A673 (cell line): Measurements from ENCODE around the gene RRH. TPM values are rescaled to one million over a fixed set of nuclear protein-coding genes. Genes with fewer than 3 reads are reported as not detected.

ENCODE experiments used
- BruUV-seq: library from RNA; stranded (reverse); fragments of 400-500 nt; replicated peaks from 2 replicates; lab custom pipeline; 2021; lab: Mats Ljungman, UMichigan
- CTCF ChIA-PET: fragments of 300-600 bp; sonication (Branson Sonifier 250); formaldehyde crosslinking; loops from one replicate; lab custom pipeline; 2022; ENCODE audit warnings: antibody characterized with exemption; lab: Charles Lee
- POLR2A ChIA-PET: fragments of 300-600 bp; sonication (Branson Sonifier 250); formaldehyde crosslinking; loops from one replicate; lab custom pipeline; 2022; ENCODE audit warnings: antibody characterized with exemption; ENCODE audit not compliant: low non-redundant PET; lab: Charles Lee
- DNase-seq: peaks from one replicate; pipeline ENCODE4 v3.0.0-alpha.2; 2015; ENCODE audit warnings: low spot score
- H3K27ac ChIP-seq: fragments of 200-600 bp; sonication (generic); 2 replicates; pipeline ENCODE4 v1.5.1; 2016; ENCODE audit warnings: mixed run types, low read depth, mild to moderate bottlenecking, mixed read lengths, antibody characterized with exemption, low read length; ENCODE audit not compliant: poor library complexity, severe bottlenecking
- H3K27me3 ChIP-seq: fragments of 200-600 bp; sonication (generic); replicated peaks from 2 replicates; pipeline ENCODE4 v1.6.1; 2017; ENCODE audit warnings: mixed run types, low read depth, mild to moderate bottlenecking, mixed read lengths, antibody characterized with exemption, low read length; ENCODE audit not compliant: insufficient read depth, poor library complexity
- H3K36me3 ChIP-seq: fragments of 200-600 bp; sonication (generic); 2 replicates; pipeline ENCODE4 v1.6.1; 2016; ENCODE audit warnings: mixed run types, mild to moderate bottlenecking, mixed read lengths, antibody characterized with exemption, low read length; ENCODE audit not compliant: insufficient read depth, poor library complexity, severe bottlenecking
- H3K4me1 ChIP-seq: fragments of 200-600 bp; sonication (generic); 2 replicates; pipeline ENCODE4 v1.6.1; 2017; ENCODE audit warnings: mixed run types, mild to moderate bottlenecking, mixed read lengths, antibody characterized with exemption, low read length; ENCODE audit not compliant: insufficient read depth, poor library complexity, severe bottlenecking
- H3K4me3 ChIP-seq: fragments of 200-600 bp; sonication (generic); 2 replicates; pipeline ENCODE4 v1.5.1; 2016; ENCODE audit warnings: low read depth, mixed run types, mild to moderate bottlenecking, mixed read lengths, low read length; ENCODE audit not compliant: poor library complexity, severe bottlenecking
- H3K9me3 ChIP-seq: fragments of 200-600 bp; sonication (generic); 2 replicates; pipeline ENCODE4 v1.6.1; 2016; ENCODE audit warnings: mixed run types, low read depth, mild to moderate bottlenecking, mixed read lengths, antibody characterized with exemption, low read length; ENCODE audit not compliant: poor library complexity, severe bottlenecking
- EZH2 ChIP-seq: fragments of 200-600 bp; sonication (generic); IDR thresholded peaks from 2 replicates; pipeline ENCODE4 v1.6.1; 2017; ENCODE audit warnings: borderline replicate concordance, low read depth, mild to moderate bottlenecking, mixed read lengths, antibody characterized with exemption, low read length; ENCODE audit not compliant: poor library complexity, severe bottlenecking
- intact Hi-C: fragments of 100-400 bp; cut with micrococcal nuclease; formaldehyde crosslinking; loops from one replicate; pipeline ENCODE4 v1.10.0; 2022; ENCODE audit not compliant: unreplicated experiment
- total RNA-seq: library from RNA; stranded (reverse); gene quantifications from 2 replicates; pipeline ENCODE4 v1.2.3, GENCODE V29; 2021
- TF ChIP-seq, protein P1 (sequence below): fragments of 300-800, 200-600 bp; sonication (generic); conservative IDR thresholded peaks from 2 replicates; pipeline ENCODE4 v1.5.1; 2017; ENCODE audit warnings: low read depth, mild to moderate bottlenecking, antibody characterized with exemption, low read length, moderate library complexity, mixed read lengths

The RRH gene
- total RNA-seq, 1 experiment from 2014 or later, result 0.47 TPM

DNA sequence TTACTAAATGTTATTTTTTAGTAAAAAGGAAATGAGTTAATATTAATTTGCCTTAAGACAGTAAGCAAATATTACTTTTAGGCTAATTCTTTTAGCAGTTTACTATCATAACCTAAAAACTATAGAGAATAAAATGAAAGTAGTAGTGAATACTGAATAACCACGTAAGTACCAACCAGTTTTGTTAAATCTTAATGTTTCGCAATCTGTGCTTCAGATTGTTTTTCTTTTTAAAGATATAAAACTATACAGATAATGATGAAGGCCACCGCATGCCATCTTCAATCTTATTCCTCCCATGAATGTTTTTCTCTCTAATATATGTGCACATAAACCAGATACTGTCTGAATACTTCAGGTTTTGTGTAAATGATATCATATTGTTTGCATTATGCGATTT, 6.0 kb downstream of the RRH start:
- TF ChIP-seq, protein P1, sequence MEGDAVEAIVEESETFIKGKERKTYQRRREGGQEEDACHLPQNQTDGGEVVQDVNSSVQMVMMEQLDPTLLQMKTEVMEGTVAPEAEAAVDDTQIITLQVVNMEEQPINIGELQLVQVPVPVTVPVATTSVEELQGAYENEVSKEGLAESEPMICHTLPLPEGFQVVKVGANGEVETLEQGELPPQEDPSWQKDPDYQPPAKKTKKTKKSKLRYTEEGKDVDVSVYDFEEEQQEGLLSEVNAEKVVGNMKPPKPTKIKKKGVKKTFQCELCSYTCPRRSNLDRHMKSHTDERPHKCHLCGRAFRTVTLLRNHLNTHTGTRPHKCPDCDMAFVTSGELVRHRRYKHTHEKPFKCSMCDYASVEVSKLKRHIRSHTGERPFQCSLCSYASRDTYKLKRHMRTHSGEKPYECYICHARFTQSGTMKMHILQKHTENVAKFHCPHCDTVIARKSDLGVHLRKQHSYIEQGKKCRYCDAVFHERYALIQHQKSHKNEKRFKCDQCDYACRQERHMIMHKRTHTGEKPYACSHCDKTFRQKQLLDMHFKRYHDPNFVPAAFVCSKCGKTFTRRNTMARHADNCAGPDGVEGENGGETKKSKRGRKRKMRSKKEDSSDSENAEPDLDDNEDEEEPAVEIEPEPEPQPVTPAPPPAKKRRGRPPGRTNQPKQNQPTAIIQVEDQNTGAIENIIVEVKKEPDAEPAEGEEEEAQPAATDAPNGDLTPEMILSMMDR, result no peak
- TF ChIP-seq EZH2, result no peak
- CTCF ChIA-PET, result no interaction called here
- POLR2A ChIA-PET, result no interaction called here

DNA sequence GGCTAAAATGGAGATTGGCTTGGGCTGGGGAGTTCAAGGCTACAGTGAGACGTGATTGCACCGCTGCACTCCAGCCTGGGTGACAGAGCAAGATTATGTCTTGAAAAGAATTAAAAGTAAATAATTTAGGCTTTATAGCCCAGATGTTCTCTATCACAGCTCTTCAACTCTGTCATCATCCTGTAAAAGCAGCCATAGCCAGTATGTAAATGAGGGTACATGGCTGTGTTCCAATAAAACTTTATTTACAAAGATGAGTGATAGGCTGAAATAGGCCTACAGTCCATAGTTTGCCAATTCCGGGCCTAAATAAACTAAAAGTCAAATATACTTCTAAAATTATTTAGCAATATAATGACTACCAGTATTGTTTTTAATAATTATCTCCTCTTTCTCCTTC, 9.2 kb downstream of the RRH start:
- intact Hi-C loops, result no loop called here
- ChIA-PET CTCF (no interaction called here), POLR2A (interaction anchor here (0.7 kb wide), 1 partner anchor 102 kb away, joined by 3 read pairs; no protein-coding TSS in a partner anchor)
- Histone ChIP-seq H3K36me3 (no peaks in the 10 kb centered on the region), H3K27ac (no peak overlapping the region), H3K4me3 (no peak overlapping the region), H3K4me1 (peaks cover 8% of the 10 kb centered on the region), H3K9me3 (no peaks in the 10 kb centered on the region), H3K27me3 (no peaks in the 10 kb centered on the region)
- peak; percentile 14 for DNase-seq
- TF ChIP-seq, protein P1, result no peak
- no peak for TF ChIP-seq EZH2
- BruUV-seq, result no TSS peak

More for the DNA sequence above, 6.0 kb downstream of the RRH start:
- Histone ChIP-seq H3K36me3 (peaks cover 6% of the 10 kb centered on the region), H3K4me3 (no peak overlapping the region), H3K9me3 (no peaks in the 10 kb centered on the region), H3K4me1 (peaks cover 8% of the 10 kb centered on the region), H3K27me3 (no peaks in the 10 kb centered on the region), H3K27ac (no peak overlapping the region)
- BruUV-seq, result no TSS peak
- intact Hi-C loops, result no loop called here
- no peak for DNase-seq

DNA sequence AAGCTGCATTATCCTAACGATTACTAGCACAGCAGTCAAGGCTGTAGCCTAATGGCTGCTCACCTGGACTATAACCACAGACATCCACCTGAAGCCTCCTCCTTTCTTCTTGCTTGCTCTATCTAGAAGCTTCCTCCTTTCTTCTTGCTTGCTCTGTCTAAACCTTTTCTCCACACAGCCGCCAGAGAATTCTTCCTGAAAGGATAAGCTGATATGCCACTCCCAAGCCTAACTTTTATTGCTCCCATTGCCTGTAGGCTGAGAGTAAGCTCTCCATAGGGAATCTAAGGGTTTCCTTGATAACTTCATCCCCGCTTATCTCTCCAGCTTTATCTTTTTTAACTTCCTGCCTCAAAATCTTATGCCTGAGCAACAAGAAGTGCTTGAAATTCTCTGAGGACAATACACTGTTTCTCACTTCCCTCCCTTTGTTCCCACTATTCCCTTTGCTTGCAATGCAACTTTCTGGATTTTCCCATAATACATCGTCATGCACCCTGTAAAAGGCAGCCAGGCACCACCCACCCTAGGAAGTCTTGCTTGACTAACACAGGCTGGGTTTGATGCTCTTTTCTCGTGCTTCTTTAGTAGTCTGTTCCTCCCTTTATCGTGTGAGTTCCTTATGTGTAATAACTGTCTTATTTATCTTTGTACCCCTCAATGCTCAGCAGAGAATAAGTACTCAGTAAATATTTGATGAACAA, 18.8 kb downstream of the RRH start:
- TF ChIP-seq, protein P1, result no peak
- no peak for TF ChIP-seq EZH2
- peak; percentile 17 for DNase-seq
- ChIA-PET POLR2A (no interaction called here), CTCF (no interaction called here)
- H3K4me3 ChIP-seq, result no peak overlapping the region
- H3K36me3 ChIP-seq, result no peaks in the 10 kb centered on the region
- intact Hi-C loops, result no loop called here
- peaks cover 3% of the 10 kb centered on the region for H3K4me1 ChIP-seq
- no peaks in the 10 kb centered on the region for H3K9me3 ChIP-seq
- no peak overlapping the region for H3K27ac ChIP-seq
- BruUV-seq, result no TSS peak
- H3K27me3 ChIP-seq, result no peaks in the 10 kb centered on the region
